Activated naive CD4-positive, alpha-beta T cell treated with anti-CD3 and anti-CD28 coated beads, Interleukin-2, amount 50 U/mL, for 72 hours (primary cell): ENCODE measurements around the gene VPS45. TPM values are rescaled to one million over a fixed set of nuclear protein-coding genes. Genes with fewer than 3 reads are reported as not detected.
A peak's percentile ranks its signal among the peaks of the same experiment; 100 is the strongest.

Source experiments
- ATAC-seq, 2 donors: fragments of 150-1000 bp; cut with Tn5 transposase; 2 replicates each; pipeline ENCODE4 v1.10.0; 2021; ENCODE audit warnings: mild to moderate bottlenecking in 2 of 2, moderate library complexity in 2 of 2
- DNase-seq, 2 donors: peaks; one replicate each; pipeline ENCODE4 v3.0.0; 2021 to 2022; ENCODE audit warnings: low spot score in 2 of 2
- H3K27ac Mint-ChIP-seq, 2 donors: one replicate each; pipeline ENCODE4 v1.8.0; 2022; ENCODE audit warnings: mild to moderate bottlenecking in 2 of 2, mixed read lengths in 2 of 2
- H3K36me3 Mint-ChIP-seq, 2 donors: one replicate each; pipeline ENCODE4 v1.8.0; 2022; ENCODE audit warnings: mixed read lengths in 2 of 2
- H3K9me3 Mint-ChIP-seq, 2 donors: one replicate each; pipeline ENCODE4 v1.8.0; 2022; ENCODE audit warnings: mixed read lengths in 2 of 2
- total RNA-seq, 2 donors: library from RNA; stranded (reverse); gene quantifications; one replicate each; pipeline ENCODE4 v1.2.3, GENCODE V29; 2022

The VPS45 gene
- total RNA-seq, 2 donors from 2014 or later = 25.0 to 42.4 TPM

DNA sequence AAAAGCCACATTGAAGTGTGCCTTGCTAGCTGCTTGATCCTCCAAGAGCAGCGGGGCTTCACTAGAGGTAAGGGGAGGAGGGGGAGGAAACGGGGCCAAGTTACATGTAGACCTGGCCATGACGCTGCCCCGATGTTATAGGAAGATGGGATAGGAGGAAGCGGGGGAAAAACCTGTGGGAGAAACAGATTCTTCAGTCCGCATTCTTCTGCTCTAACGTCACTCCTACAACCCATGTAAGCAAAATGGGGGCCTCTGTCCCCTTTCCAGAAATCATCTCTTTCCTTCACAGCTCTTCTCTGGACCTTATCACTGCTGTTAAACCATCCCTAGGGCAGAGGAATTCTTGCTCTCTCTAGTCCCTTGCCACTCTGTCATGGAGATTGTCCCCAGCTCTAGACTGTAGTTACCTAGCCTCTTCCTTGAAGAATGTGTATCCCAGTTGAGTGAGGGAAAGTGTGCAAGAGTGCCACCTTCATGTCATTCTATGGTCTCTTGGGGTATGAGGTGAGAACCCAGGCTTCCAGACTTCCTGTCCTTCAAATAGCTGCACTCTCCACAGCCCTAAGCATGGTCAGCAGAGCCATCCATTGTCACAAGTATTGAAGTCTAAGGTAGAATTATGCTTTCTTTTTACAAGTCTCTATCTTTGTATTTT is 93.5 kb downstream of the VPS45 start:
- ATAC-seq = peak in 1 of 2 donors; percentile 2

DNA sequence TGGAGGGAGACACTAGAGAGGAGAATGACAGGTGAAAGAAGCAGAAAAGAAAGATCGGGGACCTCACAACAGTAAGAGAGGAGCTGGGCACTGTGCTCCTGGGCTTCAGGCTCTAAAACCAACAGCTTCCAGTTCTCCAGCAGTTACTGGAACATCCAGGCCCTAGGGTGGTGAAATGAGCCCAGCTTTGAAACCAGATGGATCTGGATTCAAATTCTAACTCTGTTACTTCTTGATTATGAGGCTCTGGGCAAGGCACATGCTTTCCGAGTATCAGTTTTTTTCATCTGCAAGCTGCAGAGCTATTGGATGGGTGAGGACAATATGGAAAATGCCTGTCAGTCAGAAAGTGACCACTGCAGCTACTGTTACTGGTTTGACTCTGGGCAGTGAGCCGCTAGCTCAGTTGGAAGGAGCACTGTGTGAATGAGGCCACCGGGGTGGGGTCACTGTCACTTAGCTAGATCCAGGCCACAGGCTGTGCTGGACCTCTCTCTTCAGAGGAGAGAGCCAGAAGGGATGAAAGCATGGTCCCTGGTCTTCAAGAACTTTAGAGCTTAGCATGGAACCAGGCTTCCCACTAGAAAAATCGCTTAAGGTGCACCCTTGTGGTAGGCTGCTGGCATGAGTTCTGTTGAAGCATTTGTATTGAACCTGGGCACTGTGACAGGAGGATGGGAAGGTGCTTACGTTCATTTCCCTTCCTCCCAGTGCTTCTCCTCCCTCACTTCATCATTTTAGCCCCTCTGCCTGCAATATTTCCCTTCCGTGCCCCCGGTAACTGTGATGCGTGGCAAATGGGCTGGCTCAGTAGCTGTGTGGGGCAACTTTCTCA is 94.4 kb downstream of the VPS45 start:
- DNase-seq = no peak
- Mint-ChIP-seq H3K9me3 (no peaks in the 10 kb centered on the region), H3K27ac (no peak overlapping the region), H3K36me3 (peaks cover 6 to 11% of the 10 kb centered on the region in 2 donors)
- ATAC-seq = no peak

More for the DNA sequence above, 93.5 kb downstream of the VPS45 start:
- H3K27ac Mint-ChIP-seq = no peak overlapping the region
- H3K36me3 Mint-ChIP-seq = peaks cover 6 to 11% of the 10 kb centered on the region in 2 donors
- DNase-seq = no peak
- H3K9me3 Mint-ChIP-seq = no peaks in the 10 kb centered on the region

DNA sequence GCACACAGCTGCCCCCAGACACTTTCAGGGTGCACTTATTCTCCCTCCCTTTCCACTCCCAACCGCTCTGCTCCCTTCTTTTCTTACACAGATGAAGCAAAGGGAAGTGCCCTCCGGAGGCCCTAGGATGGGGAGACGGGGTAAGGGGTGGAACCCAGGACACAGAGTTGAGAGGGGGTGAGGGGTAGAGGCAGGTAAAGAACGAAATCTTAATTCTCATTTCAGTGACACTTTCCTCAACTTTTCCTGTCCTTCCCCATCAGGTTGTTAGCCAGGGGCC is 94.9 kb downstream of the VPS45 start:
- no peak for ATAC-seq
- Mint-ChIP-seq H3K36me3 (peaks cover 6 to 7% of the 10 kb centered on the region in 2 donors), H3K27ac (no peak overlapping the region), H3K9me3 (no peaks in the 10 kb centered on the region)
- DNase-seq = no peak

DNA sequence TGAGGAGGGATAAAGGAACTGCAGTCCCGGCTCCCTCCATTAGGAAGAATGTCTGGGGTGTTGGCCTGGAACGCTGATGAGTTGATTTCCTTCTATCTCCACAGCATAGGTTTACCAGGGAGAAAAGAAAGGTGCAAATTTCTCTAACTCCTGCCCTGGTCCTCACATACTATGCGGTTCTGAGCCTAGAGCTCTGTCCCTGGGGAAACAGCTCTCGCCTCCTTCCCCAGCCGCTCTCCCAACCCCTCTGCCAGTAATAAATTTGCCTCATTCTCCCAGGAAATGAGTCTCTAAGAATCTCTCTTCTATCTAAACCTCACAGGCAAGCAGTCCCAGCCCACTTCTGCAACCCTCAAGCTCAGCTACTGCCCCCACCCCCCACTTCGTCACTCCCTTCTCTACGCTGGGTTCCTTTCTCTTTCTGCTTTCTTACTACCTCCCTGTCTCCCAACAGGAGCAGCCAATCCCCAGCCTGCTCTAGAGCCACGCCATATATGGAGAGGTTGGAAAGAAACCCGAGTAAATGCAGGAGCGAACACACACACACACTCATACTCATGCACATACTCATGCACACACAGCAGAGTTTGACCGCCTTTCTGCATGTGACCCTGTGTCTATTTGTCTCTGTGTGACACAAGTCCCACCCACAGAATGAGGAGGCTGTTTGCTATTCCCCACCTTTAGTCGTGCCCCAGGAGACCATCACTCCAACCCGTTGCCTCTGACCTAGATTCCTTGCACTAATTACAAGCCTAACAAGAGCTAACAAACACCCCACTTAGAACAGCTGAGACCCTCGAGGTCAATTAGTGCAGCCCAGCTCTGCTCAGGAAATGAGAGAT is 95.5 kb downstream of the VPS45 start:
- ATAC-seq (peak; percentile 15 to 49), DNase-seq (no peak)
- H3K27ac Mint-ChIP-seq = no peak overlapping the region
- no peaks in the 10 kb centered on the region for H3K9me3 Mint-ChIP-seq
- H3K36me3 Mint-ChIP-seq = peaks cover 2 to 3% of the 10 kb centered on the region in 2 donors

DNA sequence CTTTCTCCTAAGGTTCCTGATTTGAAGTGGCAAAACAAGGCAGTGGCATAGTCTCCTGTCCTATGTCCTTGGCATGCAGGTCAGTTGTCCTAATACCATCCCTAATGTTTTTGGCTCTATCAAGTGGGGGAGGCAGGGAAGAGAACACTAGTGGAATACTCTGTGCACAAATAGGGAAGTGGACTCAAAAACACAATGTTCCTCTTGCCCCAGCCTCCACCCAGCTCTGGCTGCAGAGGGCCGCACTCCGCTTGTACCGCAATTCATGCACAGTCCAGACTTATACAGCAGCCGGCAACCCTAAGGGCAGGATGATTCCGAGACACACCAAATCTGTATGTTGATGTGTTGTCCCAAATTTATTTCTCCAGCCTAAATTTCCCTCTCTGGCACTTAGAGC is 96.6 kb downstream of the VPS45 start:
- no peak for ATAC-seq
- DNase-seq = no peak
- no peaks in the 10 kb centered on the region for H3K9me3 Mint-ChIP-seq
- no peaks in the 10 kb centered on the region for H3K36me3 Mint-ChIP-seq
- H3K27ac Mint-ChIP-seq = no peak overlapping the region

DNA sequence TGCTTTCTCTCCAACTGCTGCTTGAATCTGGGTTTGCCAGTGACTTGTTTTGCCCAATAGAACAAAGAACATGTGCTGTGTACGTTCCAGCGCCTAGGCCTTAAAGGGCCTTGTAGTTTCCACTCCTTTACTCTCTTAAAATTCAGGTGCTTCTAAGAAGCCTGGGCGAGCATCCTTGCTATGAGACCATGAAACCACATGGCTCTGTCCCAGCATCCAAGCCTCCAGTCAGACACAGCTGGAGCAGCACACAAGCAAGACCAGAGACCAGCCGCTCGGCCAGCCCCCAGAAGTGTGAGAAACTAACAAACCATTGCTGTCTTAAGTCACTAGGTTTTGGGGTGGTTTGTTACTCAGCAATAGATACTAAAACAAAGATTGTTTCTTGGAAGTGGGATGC is 97.2 kb downstream of the VPS45 start:
- no peak for DNase-seq
- H3K36me3 Mint-ChIP-seq = no peaks in the 10 kb centered on the region
- no peak for ATAC-seq
- no peaks in the 10 kb centered on the region for H3K9me3 Mint-ChIP-seq
- H3K27ac Mint-ChIP-seq = no peak overlapping the region

DNA sequence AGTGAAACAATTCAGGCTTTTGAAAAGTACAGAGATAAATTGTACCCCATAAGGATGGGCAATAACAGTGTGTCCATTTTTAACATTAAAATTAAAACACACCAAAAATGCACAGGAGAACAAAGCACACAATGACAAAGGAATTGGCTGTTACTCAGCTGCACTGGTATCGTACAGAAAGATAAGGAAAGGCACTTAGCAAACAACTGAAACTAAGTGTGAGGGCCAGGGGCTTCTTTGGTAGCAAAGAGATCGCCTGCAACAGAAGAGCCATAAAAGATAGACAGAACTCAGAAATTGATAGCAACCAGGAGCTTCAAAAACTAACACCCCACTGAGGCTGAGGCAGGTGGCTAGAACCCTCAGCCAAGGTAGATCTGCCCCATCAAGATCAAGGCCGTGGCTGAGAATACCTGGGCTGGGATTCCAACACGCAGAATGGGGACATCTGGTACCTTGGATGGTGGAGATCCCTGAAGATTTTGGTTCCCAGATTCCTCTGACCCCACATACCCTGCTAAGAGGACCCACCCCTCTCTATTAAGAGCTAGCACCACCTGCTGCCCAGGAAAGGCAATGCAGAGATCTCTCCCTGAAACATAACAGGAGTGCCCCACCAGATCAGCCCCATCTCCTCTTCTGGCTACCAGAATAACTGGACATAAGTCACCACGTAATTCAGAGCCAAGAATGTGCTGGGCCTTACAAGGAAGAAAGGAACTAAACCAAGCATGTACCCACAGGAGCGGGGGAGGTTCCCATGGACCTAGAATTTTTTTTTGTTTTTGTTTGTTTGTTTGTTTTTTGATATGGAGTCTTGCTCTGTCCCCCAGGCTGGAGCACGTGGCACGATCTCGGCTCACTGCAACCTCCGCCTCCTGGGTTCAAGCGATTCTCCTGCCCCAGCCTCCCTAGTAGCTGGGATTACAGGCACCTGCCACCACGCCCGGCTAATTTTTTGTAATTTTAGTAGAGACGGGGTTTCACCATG is 98.3 kb downstream of the VPS45 start:
- Mint-ChIP-seq H3K9me3 (no peaks in the 10 kb centered on the region), H3K27ac (no peak overlapping the region), H3K36me3 (no peaks in the 10 kb centered on the region)
- DNase-seq (no peak), ATAC-seq (peak; percentile 48 to 56)

DNA sequence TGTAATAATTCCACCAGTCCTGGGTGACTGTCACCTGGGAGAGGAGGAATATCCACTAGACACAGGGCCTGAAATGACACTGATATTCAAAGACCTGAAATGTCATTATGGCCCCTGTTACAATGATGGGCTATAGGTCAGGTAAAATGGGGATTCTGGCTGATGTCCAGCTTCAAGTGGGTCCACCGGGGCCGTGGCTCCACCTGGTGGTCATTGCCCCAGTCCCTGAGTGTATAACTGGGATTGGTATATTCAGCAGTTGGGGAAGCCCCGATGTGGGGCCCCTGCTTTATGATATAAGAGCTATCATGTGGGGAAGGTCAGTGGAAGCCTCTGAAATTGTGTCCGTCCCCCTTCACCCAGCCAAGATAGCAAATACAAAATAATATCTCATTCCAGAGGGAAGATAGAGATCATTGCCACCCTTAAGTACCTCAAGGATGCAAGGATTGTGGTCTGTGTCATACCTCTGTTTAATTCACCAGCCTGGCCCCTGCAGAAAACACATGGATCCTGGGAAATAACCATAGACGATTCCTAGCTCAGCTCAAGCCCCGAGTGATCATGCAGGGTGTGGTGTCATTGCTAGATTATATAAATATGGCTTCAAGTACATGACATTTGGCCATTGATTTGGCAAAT is 101.5 kb downstream of the VPS45 start:
- Mint-ChIP-seq H3K27ac (no peak overlapping the region), H3K36me3 (no peaks in the 10 kb centered on the region), H3K9me3 (no peaks in the 10 kb centered on the region)
- peak in 1 of 2 donors; percentile 56 for DNase-seq
- peak; percentile 67 to 82 for ATAC-seq

DNA sequence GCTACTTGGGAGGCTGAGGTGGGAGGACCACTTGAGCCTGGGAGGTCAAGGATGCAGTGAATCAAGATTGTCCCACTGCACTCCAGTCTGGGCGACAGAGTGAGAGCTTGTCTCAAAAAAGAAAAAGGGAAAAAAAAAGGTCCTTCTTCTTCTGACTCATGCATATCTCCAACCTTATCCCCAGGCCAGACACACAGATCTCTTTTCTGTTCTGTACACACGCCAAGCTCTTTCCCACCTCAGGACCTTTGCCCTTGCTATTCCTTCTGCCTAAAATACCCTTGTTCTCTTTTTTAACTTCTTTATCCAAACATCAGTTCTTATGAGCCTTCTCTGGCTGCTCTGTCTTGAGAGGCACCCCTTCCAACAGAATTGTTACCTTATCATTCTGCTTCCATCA is 104.2 kb downstream of the VPS45 start:
- H3K36me3 Mint-ChIP-seq = no peaks in the 10 kb centered on the region
- DNase-seq (no peak), ATAC-seq (no peak)
- peak overlapping the region in 1 of 2 donors; percentile 2 for H3K27ac Mint-ChIP-seq
- H3K9me3 Mint-ChIP-seq = no peaks in the 10 kb centered on the region

DNA sequence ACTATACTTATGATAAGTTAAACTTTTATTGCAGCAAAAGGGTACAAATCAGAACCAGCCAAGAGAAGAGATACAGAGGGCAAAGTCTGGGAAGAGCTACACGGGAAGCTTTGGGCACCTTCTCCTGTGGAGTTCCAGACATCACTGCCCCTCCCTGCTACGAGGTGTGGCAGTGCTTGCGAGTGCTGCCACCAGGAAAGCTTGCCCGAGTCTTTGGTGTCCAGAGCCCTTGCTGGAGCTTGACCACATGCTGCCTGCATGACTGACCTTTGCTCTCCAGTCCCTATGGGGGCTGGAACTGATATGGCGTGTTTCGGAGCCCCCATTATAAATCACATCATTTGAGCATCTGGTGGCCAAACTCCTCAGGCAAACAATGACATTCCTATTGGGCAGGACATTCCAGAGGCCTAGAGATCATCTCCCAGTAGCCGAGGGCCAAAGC is 105.6 kb downstream of the VPS45 start:
- DNase-seq = no peak

DNA sequence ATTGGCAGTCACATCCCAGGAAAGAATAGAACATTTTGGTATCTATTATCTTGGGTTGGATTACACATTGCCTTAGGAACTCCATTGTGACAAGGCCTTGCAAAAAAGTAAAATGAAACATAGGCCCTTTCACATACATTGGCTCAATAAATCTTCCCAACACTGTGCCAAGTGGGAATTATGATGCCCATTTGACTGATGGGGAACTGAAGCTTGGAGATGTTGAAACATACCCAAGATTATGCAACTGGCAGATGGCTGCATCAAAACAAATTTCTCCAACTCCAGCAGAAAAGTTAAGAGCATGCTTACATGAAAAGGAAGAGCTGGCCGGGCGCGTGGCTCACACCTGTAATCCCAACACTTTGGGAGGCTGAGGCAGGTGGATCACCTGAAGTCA is 109.0 kb downstream of the VPS45 start:
- DNase-seq = no peak
- no peaks in the 10 kb centered on the region for H3K36me3 Mint-ChIP-seq
- H3K27ac Mint-ChIP-seq = no peak overlapping the region
- no peaks in the 10 kb centered on the region for H3K9me3 Mint-ChIP-seq
- no peak for ATAC-seq

More for the DNA sequence above, 105.6 kb downstream of the VPS45 start:
- Mint-ChIP-seq H3K9me3 (no peaks in the 10 kb centered on the region), H3K27ac (no peak overlapping the region), H3K36me3 (no peaks in the 10 kb centered on the region)
- ATAC-seq = no peak

DNA sequence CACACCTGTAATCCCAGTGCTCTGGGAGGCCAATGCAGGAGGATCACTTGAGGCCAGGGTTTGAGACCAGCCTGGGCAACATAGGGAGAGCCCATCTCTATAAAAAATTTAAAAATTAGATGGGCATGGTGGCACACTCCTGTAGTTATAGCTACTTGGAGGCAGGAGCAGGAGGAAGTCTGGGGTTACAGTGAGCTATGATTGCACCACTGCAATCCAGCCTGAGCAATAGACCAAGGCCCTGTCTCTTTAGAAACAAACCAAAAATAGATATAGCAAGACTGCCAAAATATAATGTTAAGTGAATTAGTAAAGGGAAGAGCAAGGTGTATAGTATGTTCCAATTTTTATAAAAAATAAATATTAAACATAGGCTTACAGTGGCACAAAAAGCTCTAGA is 111.0 kb downstream of the VPS45 start:
- no peak overlapping the region for H3K27ac Mint-ChIP-seq
- no peaks in the 10 kb centered on the region for H3K36me3 Mint-ChIP-seq
- H3K9me3 Mint-ChIP-seq = no peaks in the 10 kb centered on the region
- DNase-seq = no peak
- ATAC-seq = no peak

DNA sequence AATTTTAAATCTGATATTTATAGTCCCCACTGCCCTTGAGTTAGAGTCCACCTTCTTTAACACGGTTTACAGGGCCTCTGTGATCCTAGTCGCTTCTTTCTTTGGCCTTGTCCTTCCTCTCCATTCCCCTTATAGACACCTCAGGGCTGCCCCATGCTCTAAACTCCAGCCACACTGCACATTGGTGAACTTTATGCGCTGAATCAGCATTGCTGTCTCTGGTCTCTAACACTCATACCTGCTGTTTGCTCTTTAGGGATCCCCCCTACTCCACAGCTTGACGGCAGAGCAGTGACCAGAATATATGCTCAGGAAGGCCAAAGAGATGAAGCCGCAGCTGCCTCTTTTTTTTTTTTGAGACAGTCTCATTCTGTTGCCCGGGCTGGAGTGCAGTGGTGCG is 112.3 kb downstream of the VPS45 start:
- ATAC-seq (no peak), DNase-seq (no peak)
- H3K36me3 Mint-ChIP-seq = no peaks in the 10 kb centered on the region
- H3K9me3 Mint-ChIP-seq = no peaks in the 10 kb centered on the region
- H3K27ac Mint-ChIP-seq = no peak overlapping the region

DNA sequence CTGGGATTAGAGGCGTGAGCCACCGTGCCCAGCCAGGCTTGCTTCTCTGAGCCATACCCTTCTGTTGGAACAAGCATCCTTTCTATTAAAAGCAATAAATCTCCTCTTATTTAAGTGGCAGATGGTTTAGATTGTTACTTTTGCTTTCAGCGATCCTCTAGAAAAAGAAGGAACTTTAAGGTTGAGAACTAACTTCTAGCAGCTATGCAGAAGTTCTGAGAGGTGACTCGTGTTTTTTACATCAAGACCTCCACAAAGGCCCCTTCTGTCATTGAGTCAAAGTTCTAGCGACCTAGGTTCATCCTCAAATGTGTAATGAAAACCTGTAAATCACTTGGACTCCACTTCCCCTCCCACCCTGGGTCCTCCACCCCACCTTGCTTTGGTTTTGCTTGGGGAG is 112.9 kb downstream of the VPS45 start:
- DNase-seq = no peak
- no peaks in the 10 kb centered on the region for H3K36me3 Mint-ChIP-seq
- no peak overlapping the region for H3K27ac Mint-ChIP-seq
- no peak for ATAC-seq
- no peaks in the 10 kb centered on the region for H3K9me3 Mint-ChIP-seq

DNA sequence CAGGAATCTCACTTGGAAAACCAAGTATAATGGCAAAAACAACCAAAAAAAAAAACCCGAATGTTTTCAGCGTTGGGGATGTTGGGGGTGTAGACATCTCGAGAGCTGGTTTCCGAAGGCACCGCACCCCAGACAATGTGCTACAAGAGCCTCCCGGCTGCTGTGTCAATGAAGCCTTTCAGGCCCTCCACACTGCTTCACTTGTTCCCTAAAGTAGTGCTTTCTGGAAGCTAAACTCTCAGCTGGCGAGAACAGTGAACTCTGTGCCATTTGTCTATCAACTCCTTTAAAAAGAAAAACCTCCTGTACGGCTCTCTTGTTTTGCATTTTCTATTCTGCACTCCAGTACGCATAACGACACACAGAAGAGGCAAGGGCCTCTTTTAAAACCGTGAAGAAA is 114.7 kb downstream of the VPS45 start:
- H3K36me3 Mint-ChIP-seq = no peaks in the 10 kb centered on the region
- no peak overlapping the region for H3K27ac Mint-ChIP-seq
- DNase-seq = no peak
- no peak for ATAC-seq
- no peaks in the 10 kb centered on the region for H3K9me3 Mint-ChIP-seq

DNA sequence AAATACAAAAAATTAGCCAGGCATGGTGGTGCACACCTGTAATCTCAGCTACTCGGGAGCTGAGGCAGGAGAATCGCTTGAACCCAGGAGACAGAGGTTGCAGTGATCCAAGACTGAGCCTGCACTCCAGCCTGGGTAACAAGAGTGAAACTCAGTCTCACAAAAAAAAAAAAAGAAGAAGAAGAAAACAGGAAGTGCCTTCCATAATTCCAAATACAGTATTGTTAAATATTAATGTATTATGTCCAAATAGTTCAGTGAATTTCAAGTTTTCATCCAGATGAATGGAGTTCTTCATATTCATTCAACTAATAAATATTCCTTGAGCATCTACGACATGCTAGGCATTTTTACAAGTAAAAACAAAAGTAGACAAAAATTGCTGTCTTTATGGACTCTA is 115.5 kb downstream of the VPS45 start:
- H3K9me3 Mint-ChIP-seq = no peaks in the 10 kb centered on the region
- no peak overlapping the region for H3K27ac Mint-ChIP-seq
- H3K36me3 Mint-ChIP-seq = no peaks in the 10 kb centered on the region
- DNase-seq = no peak
- no peak for ATAC-seq
